Germinal center (tissue), 1 donor: ENCODE data around the gene HAPLN1.

Source experiments
- DNase-seq: peaks from one replicate; pipeline ENCODE4 v3.0.0; 2012; ENCODE audit warnings: mixed read lengths, low spot score

HAPLN1 gene

GRCh38 chr5:83641946-83642345 lies 78.7 kb downstream of the HAPLN1 start:
- no peak for DNase-seq

- no peak for DNase-seq
These were observed 80.7 kb downstream of the HAPLN1 start for GRCh38 chr5:83639911-83640310.

- no peak for DNase-seq
These were observed 84.5 kb downstream of the HAPLN1 start for GRCh38 chr5:83636156-83636555.

- DNase-seq, result no peak
These were observed 87.4 kb downstream of the HAPLN1 start for GRCh38 chr5:83633285-83633684.

- DNase-seq, result no peak
These were observed 87.8 kb downstream of the HAPLN1 start for GRCh38 chr5:83632874-83633273.

- no peak for DNase-seq
These were observed 92.3 kb downstream of the HAPLN1 start for GRCh38 chr5:83628360-83628759.

GRCh38 chr5:83614841-83615240 lies 105.8 kb downstream of the HAPLN1 start:
- DNase-seq, result no peak

GRCh38 chr5:83608122-83608521 lies 112.5 kb downstream of the HAPLN1 start:
- peak; percentile 8 for DNase-seq

GRCh38 chr5:83595217-83595616 lies 125.4 kb downstream of the HAPLN1 start:
- no peak for DNase-seq

- no peak for DNase-seq
These were observed 129.7 kb downstream of the HAPLN1 start for GRCh38 chr5:83590966-83591365.

- DNase-seq, result no peak
These were observed 130.9 kb downstream of the HAPLN1 start for GRCh38 chr5:83589786-83590185.
